GM19240 (cell line): ENCODE data around the gene PAOX.
"Not testable (repeated sequence)": the region's sequence is repeated elsewhere in the genome, so short reads cannot be mapped to it uniquely, and the experiment has no call there.

ENCODE experiments used
- DNase-seq: peaks from one replicate; pipeline ENCODE4 v3.0.0; 2011; ENCODE audit warnings: low spot score; ENCODE audit not compliant: insufficient read length

The PAOX gene

GRCh38 chr10:133405272-133405671, 26.2 kb downstream of the PAOX start:
- no peak for DNase-seq

- DNase-seq = no peak
These were observed 26.9 kb downstream of the PAOX start for GRCh38 chr10:133405844-133406527.

GRCh38 chr10:133411523-133412380, 32.7 kb downstream of the PAOX start:
- no peak for DNase-seq

- no peak for DNase-seq
These were observed 33.3 kb downstream of the PAOX start for GRCh38 chr10:133412381-133412711.

GRCh38 chr10:133414401-133414800, 35.3 kb downstream of the PAOX start:
- DNase-seq = not testable (repeated sequence)

GRCh38 chr10:133415752-133416151, 36.7 kb downstream of the PAOX start:
- DNase-seq = no peak

GRCh38 chr10:133418289-133418993, 39.4 kb downstream of the PAOX start:
- DNase-seq = no peak

- no peak for DNase-seq
These were observed 40.3 kb downstream of the PAOX start for GRCh38 chr10:133419211-133419950.

GRCh38 chr10:133420028-133420427, 41.0 kb downstream of the PAOX start:
- no peak for DNase-seq

- DNase-seq = no peak
These were observed 41.5 kb downstream of the PAOX start for GRCh38 chr10:133420579-133420978.

- no peak for DNase-seq
These were observed 42.5 kb downstream of the PAOX start for GRCh38 chr10:133421336-133422222.

GRCh38 chr10:133422223-133422806, 43.3 kb downstream of the PAOX start:
- no peak for DNase-seq

GRCh38 chr10:133422807-133423771, 44.0 kb downstream of the PAOX start:
- DNase-seq = no peak

- not testable (repeated sequence) for DNase-seq
These were observed 45.0 kb downstream of the PAOX start for GRCh38 chr10:133424102-133424501.

GRCh38 chr10:133424601-133425000, 45.5 kb downstream of the PAOX start, which contains the start of gene SPRN:
Gene SPRN, minus strand, starts transcription at chr10:133424625. Its CDS starts 944 bp downstream, at chr10:133423681.
- not testable (repeated sequence) for DNase-seq

- DNase-seq = not testable (repeated sequence)
These were observed 50.5 kb downstream of the PAOX start for GRCh38 chr10:133429571-133429970.

GRCh38 chr10:133431888-133432613, 53.0 kb downstream of the PAOX start:
- not testable (repeated sequence) for DNase-seq

- DNase-seq = not testable (repeated sequence)
These were observed 53.7 kb downstream of the PAOX start for GRCh38 chr10:133432789-133433188.
